DOHH2 (cell line): ENCODE results near the gene CEP95.

Experiments used
- H3F3A ChIP-seq: fragments of 200-600 bp; sonication (generic), shearing (Covaris generic); 2 replicates; pipeline ENCODE4 v1.6.0; 2016; ENCODE audit warnings: antibody characterized with exemption, mild to moderate bottlenecking; ENCODE audit not compliant: control insufficient read depth, insufficient read depth
- H3K27ac ChIP-seq: fragments of 200-600 bp; sonication (generic); 2 replicates; pipeline ENCODE4 v1.5.1; 2014; ENCODE audit warnings: low read depth, mild to moderate bottlenecking, low read length, moderate library complexity
- H3K27me3 ChIP-seq: fragments of 200-600 bp; sonication (generic); 2 replicates; pipeline ENCODE4 v1.6.1; 2014; ENCODE audit warnings: mild to moderate bottlenecking, low read length, mixed read lengths; ENCODE audit not compliant: control insufficient read depth
- H3K36me3 ChIP-seq: fragments of 200-600 bp; sonication (generic); 2 replicates; pipeline ENCODE4 v1.6.1; 2014; ENCODE audit warnings: mild to moderate bottlenecking, low read length, moderate library complexity, mixed read lengths; ENCODE audit not compliant: control insufficient read depth
- H3K4me1 ChIP-seq: fragments of 200-600 bp; sonication (generic); 2 replicates; pipeline ENCODE4 v1.6.1; 2014; ENCODE audit warnings: mild to moderate bottlenecking, low read length, mixed read lengths; ENCODE audit not compliant: control insufficient read depth
- H3K4me2 ChIP-seq: fragments of 200-600 bp; sonication (generic); 2 replicates; pipeline ENCODE4 v1.6.0; 2014; ENCODE audit warnings: mild to moderate bottlenecking, low read length, moderate library complexity
- H3K4me3 ChIP-seq: fragments of 200-600 bp; sonication (generic); 2 replicates; pipeline ENCODE4 v1.5.1; 2014; ENCODE audit warnings: mild to moderate bottlenecking, low read length, mixed read lengths
- H3K79me2 ChIP-seq: fragments of 200-600 bp; sonication (generic); 2 replicates; pipeline ENCODE4 v1.6.1; 2014; ENCODE audit warnings: mild to moderate bottlenecking, low read length, mixed read lengths; ENCODE audit not compliant: control insufficient read depth
- H3K9me2 ChIP-seq: fragments of 200-600 bp; sonication (generic); replicated peaks from 2 replicates; pipeline ENCODE4 v1.6.1; 2014; ENCODE audit warnings: mild to moderate bottlenecking, low read length, mixed read lengths; ENCODE audit not compliant: control insufficient read depth
- H3K9me3 ChIP-seq: fragments of 200-600 bp; sonication (generic); 2 replicates; pipeline ENCODE4 v1.6.1; 2014; ENCODE audit warnings: antibody characterized with exemption, low read length, mixed read lengths; ENCODE audit not compliant: control insufficient read depth, insufficient read depth
- H4K20me1 ChIP-seq: fragments of 200-600 bp; sonication (generic); 2 replicates; pipeline ENCODE4 v1.6.0; 2014; ENCODE audit warnings: low read depth, mild to moderate bottlenecking, antibody characterized with exemption, low read length, moderate library complexity; ENCODE audit not compliant: control insufficient read depth, insufficient read depth
- EZH2phosphoT487 ChIP-seq: fragments of 200-600 bp; sonication (generic); IDR thresholded peaks from 2 replicates; pipeline ENCODE4 v1.6.1; 2017; ENCODE audit warnings: borderline replicate concordance, mild to moderate bottlenecking, antibody characterized with exemption, low read length, moderate library complexity, mixed read lengths
- TF ChIP-seq, protein P1 (sequence below): fragments of 200-600 bp; sonication (generic); IDR thresholded peaks from one replicate; pipeline ENCODE4 v1.5.1; 2014; ENCODE audit warnings: antibody characterized with exemption, mild to moderate bottlenecking, low read depth, low read length; ENCODE audit not compliant: poor library complexity, severe bottlenecking

The CEP95 gene

GRCh38 chr17:64506201-64506575 is 589 bp upstream of the CEP95 start, which contains the start of gene DDX5:
DDX5 (minus strand) TSS chr17:64506289; CDS start chr17:64506119, 170 bp downstream.
- H3K9me2 ChIP-seq, result no peaks in the 10 kb centered on the region
- H3K4me2 ChIP-seq, result peak within 1 kb of the TSS; percentile 93
- TF ChIP-seq EZH2phosphoT487, result no peak
- TF ChIP-seq, protein P1, sequence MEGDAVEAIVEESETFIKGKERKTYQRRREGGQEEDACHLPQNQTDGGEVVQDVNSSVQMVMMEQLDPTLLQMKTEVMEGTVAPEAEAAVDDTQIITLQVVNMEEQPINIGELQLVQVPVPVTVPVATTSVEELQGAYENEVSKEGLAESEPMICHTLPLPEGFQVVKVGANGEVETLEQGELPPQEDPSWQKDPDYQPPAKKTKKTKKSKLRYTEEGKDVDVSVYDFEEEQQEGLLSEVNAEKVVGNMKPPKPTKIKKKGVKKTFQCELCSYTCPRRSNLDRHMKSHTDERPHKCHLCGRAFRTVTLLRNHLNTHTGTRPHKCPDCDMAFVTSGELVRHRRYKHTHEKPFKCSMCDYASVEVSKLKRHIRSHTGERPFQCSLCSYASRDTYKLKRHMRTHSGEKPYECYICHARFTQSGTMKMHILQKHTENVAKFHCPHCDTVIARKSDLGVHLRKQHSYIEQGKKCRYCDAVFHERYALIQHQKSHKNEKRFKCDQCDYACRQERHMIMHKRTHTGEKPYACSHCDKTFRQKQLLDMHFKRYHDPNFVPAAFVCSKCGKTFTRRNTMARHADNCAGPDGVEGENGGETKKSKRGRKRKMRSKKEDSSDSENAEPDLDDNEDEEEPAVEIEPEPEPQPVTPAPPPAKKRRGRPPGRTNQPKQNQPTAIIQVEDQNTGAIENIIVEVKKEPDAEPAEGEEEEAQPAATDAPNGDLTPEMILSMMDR, result no peak
- peak within 1 kb of the TSS; percentile 100 for H3K4me3 ChIP-seq
- H3K27ac ChIP-seq, result peak within 1 kb of the TSS; percentile 89
- H3K79me2 ChIP-seq, result peaks cover 87% of the 10 kb centered on the region
- H3F3A ChIP-seq, result peaks cover 43% of the 10 kb centered on the region
- peaks cover 46% of the 10 kb centered on the region for H4K20me1 ChIP-seq
- H3K27me3 ChIP-seq, result no peaks in the 10 kb centered on the region
- H3K9me3 ChIP-seq, result no peaks in the 10 kb centered on the region
- peaks cover 86% of the 10 kb centered on the region for H3K36me3 ChIP-seq
- H3K4me1 ChIP-seq, result peaks cover 51% of the 10 kb centered on the region

DNA sequence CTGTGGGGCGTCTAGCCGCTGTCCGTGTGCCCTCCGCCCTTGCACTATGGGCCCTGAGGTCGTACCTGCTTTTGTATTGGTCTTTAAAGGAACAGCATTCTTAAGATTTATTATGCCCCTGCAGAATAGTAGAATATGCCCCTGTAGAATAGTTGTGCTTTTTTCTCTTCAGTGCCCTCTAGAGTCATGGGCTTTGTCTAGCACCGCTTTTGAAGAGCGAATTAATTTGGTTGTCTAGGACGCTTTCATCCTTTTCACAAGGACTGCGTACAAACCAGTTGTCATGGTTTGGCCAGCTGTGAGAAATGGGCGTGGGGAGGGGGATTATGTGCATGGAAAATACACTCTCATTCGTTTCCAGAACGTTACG is 621 bp downstream of the CEP95 start:
- Histone ChIP-seq H3K27me3 (no peaks in the 10 kb centered on the region), H3F3A (peaks cover 34% of the 10 kb centered on the region), H3K27ac (peak overlapping the region; percentile 89), H3K36me3 (peaks cover 86% of the 10 kb centered on the region), H4K20me1 (peaks cover 41% of the 10 kb centered on the region), H3K4me3 (peak overlapping the region; percentile 100), H3K4me1 (peaks cover 39% of the 10 kb centered on the region), H3K79me2 (peaks cover 79% of the 10 kb centered on the region), H3K4me2 (peak overlapping the region; percentile 93), H3K9me3 (no peaks in the 10 kb centered on the region), H3K9me2 (no peaks in the 10 kb centered on the region)
- TF ChIP-seq EZH2phosphoT487, result no peak
- TF ChIP-seq, protein P1, result peak; percentile 66

DNA sequence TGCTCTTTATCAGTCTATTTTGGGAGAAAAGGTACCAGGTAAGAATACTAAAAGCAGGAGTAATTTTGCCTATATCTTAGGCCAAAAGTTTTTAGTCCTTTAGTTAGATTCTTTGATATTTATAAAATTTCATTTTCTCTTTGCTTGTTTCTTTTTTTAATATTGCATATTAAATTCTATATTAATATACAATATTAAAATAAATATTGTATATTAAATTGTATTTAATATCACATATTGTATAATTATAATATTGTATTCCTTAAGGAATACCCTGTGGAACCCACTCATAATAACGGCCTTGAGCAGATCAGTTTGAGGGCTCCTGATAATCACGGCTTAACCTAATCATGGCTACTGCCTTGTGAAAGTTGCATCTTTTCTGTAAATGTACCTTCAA is 1.9 kb downstream of the CEP95 start:
- Histone ChIP-seq H3K9me3 (no peaks in the 10 kb centered on the region), H3K36me3 (peaks cover 86% of the 10 kb centered on the region), H3F3A (peaks cover 21% of the 10 kb centered on the region), H3K79me2 (peaks cover 74% of the 10 kb centered on the region), H3K27me3 (no peaks in the 10 kb centered on the region), H3K27ac (no peak overlapping the region), H3K4me1 (peaks cover 26% of the 10 kb centered on the region), H4K20me1 (peaks cover 29% of the 10 kb centered on the region), H3K4me2 (peak overlapping the region; percentile 93), H3K4me3 (peak overlapping the region; percentile 100), H3K9me2 (no peaks in the 10 kb centered on the region)
- TF ChIP-seq, protein P1, result no peak
- no peak for TF ChIP-seq EZH2phosphoT487
